Measurements from ENCODE around the gene MTHFR. TPM values are rescaled to one million over a fixed set of nuclear protein-coding genes. Genes with fewer than 3 reads are reported as not detected.
A peak's percentile ranks its signal among the peaks of the same experiment; 100 is the strongest.

The MTHFR gene
- total and polyA plus RNA-seq, 8 donors = 9.6 to 19.1 (median 15.6) TPM

DNA sequence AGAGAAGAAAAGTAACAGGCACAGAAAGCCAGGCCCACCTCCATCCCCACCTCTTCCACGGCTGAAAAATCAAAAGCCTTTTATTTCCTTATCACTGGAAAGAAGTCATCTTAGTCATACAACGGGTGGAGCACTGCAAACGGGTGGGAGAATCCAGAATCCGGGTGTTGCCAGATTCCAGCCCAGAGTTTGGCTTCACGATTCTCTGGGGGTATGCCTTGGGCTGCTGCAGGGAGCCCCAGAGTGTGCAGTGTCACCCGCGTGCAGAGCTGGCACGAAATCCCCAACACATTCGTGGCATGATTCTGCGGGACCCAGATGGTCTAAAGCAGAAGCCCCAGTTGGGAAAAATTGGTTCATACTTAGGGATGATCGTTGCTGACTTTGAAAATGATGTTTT lies 44.4 kb upstream of the MTHFR start:
- H3K36me3 ChIP-seq = no peaks in the 10 kb centered on the region
- WGBS, 2 donors = 47 to 59% methylated on average over 11 of the region's 11 CpGs
- ATAC-seq (no peak), DNase-seq (no peak), FAIRE-seq (no peak)
- TF ChIP-seq, protein P1, sequence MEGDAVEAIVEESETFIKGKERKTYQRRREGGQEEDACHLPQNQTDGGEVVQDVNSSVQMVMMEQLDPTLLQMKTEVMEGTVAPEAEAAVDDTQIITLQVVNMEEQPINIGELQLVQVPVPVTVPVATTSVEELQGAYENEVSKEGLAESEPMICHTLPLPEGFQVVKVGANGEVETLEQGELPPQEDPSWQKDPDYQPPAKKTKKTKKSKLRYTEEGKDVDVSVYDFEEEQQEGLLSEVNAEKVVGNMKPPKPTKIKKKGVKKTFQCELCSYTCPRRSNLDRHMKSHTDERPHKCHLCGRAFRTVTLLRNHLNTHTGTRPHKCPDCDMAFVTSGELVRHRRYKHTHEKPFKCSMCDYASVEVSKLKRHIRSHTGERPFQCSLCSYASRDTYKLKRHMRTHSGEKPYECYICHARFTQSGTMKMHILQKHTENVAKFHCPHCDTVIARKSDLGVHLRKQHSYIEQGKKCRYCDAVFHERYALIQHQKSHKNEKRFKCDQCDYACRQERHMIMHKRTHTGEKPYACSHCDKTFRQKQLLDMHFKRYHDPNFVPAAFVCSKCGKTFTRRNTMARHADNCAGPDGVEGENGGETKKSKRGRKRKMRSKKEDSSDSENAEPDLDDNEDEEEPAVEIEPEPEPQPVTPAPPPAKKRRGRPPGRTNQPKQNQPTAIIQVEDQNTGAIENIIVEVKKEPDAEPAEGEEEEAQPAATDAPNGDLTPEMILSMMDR (IDR thresholded peaks at IDR 0.05) = no peak
- H3K4me1 ChIP-seq = no peaks in the 10 kb centered on the region
- no peaks in the 10 kb centered on the region for H3K9me3 ChIP-seq
- no peak overlapping the region for H3K27ac ChIP-seq
- H3K4me3 ChIP-seq = no peak overlapping the region
- no peaks in the 10 kb centered on the region for H3K27me3 ChIP-seq
- intact Hi-C loops (cut with DNase I) = no loop called here

DNA sequence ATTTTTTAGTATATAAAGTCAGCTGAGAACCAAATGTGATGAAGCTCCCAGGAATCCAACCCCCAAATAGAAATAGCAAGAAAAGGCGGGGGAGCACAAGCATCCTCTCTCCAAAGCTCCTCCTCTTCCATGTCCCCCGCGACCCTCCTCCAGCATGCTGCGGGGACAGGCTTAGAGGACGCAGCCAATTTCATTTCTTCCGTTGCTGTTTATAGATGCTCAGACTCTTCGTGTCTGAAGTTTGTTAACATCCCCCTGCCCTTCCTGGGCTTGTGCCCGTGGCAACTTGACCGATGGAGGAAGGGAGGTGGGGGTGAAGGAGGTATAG lies 42.6 kb upstream of the MTHFR start:
- DNase-seq = no peak
- peaks cover 0 to 7% (median 0%) of the 10 kb centered on the region in 3 donors for H3K36me3 ChIP-seq
- no peak for ATAC-seq
- no peaks in the 10 kb centered on the region for H3K9me3 ChIP-seq
- no peak for FAIRE-seq
- H3K4me1 ChIP-seq = no peaks in the 10 kb centered on the region
- intact Hi-C loops (cut with DNase I) = loop anchor here in 1 of 3 donors (10.0 kb wide), 1 partner anchor 46 kb away; no protein-coding TSS in a partner anchor
- H3K27me3 ChIP-seq = no peaks in the 10 kb centered on the region
- TF ChIP-seq, protein P1 (IDR thresholded peaks at IDR 0.05) = no peak
- 77 to 82% methylated on average over 9 of the region's 9 CpGs for WGBS, 2 donors
- no peak overlapping the region for H3K27ac ChIP-seq
- H3K4me3 ChIP-seq = no peak overlapping the region

DNA sequence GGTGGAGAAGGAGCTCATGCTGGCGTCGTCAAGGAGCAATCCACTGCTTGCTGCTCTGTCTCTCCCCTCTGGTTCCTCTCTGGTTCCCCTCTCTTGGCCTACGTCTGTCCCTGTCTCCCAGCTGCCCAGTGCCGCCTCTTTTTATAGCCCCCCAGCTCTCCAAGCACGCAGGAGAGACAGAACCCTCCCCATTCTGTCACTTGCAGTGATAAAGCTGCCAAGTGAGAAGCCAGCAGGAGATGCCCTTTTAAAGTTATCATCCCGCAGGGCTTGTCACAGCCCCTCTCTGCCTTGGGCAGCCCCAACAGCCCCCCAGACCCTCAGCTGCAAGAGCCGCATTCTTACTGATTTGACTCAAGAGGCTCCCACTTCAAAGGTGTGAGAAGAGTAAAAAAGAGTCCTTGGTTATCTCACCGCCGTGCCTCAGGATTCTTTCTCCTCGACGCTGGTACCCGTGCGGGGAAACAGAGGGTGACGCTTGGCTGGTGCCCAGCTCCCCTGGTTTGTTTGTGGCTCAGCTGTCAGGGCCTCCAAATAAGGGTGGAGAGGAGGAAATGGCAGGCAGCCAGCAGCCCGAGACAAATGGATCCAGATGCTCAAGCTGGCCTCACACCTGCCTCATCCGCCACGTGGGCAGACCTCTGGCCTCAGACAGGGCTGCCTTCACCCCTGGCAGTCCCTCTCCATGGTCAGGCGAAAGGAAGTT lies 42.1 kb upstream of the MTHFR start, which contains the start of gene NPPA:
NPPA (minus strand) TSS at position 117 of the 706 bp plus-strand sequence; CDS start at position 18, 99 bp downstream.
- no peak for DNase-seq
- intact Hi-C loops (cut with DNase I) = loop anchor here in 1 of 3 donors (10.0 kb wide), 1 partner anchor 47 kb away; no protein-coding TSS in a partner anchor

DNA sequence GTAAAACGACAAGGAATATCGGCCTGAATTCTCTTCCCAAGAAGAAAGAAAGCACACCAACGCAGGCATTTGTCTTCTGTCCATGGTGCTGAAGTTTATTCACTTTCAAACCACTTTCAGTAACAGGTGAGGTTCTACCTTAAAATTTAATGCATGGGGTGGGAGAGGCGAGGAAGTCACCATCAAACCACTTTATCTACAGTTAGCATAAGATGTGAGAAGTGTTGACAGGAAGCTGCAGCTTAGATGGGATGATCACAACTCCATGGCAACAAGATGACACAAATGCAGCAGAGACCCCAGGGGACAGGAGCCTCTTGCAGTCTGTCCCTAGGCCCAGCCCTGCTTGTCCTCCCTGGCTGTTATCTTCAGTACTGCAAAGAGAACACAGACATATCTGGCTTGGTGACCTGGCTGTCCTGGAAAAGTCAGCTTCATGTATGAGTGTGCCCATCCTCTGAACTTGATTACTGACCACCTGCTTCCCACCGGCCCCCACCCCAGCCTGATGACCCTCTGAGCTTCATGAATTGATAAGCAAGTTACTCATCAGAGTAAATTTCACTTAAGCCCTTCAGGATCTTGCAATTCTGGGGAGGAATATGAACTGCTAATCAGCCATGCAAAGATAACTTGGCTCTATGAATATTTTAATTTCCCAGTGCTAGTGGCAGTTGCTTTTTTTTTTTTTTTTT lies 40.0 kb upstream of the MTHFR start:
- no peak overlapping the region for H3K4me3 ChIP-seq
- intact Hi-C loops (cut with DNase I) = loop anchor here in 1 of 3 donors (10.0 kb wide), 1 partner anchor 49 kb away; no protein-coding TSS in a partner anchor
- WGBS, 2 donors = 65 to 70% methylated on average over 5 of the region's 5 CpGs
- DNase-seq (no peak), ATAC-seq (peak in 1 of 4 donors; percentile 30), FAIRE-seq (no peak)
- H3K27ac ChIP-seq = no peak overlapping the region
- H3K4me1 ChIP-seq = no peaks in the 10 kb centered on the region
- TF ChIP-seq, protein P1 (IDR thresholded peaks at IDR 0.05) = no peak
- H3K36me3 ChIP-seq = peaks cover 0 to 17% (median 7%) of the 10 kb centered on the region in 3 donors
- H3K27me3 ChIP-seq = no peaks in the 10 kb centered on the region
- no peaks in the 10 kb centered on the region for H3K9me3 ChIP-seq

More for the DNA sequence above, 42.1 kb upstream of the MTHFR start, which contains the start of gene NPPA:
- Histone ChIP-seq H3K36me3 (peaks cover 0 to 7% (median 0%) of the 10 kb centered on the region in 3 donors), H3K27me3 (no peaks in the 10 kb centered on the region), H3K27ac (no peak within 1 kb of the TSS), H3K9me3 (no peaks in the 10 kb centered on the region), H3K4me3 (no peak within 1 kb of the TSS), H3K4me1 (no peaks in the 10 kb centered on the region)
- TF ChIP-seq, protein P1 (IDR thresholded peaks at IDR 0.05) = no peak
- 70 to 80% methylated on average over 18 of the region's 18 CpGs for WGBS, 2 donors
- ATAC-seq = peak in 2 of 4 donors; percentile 47 to 53
- no peak for FAIRE-seq
